Stimulated activated CD4-positive, alpha-beta T cell treated with anti-CD3 and anti-CD28 coated beads, Interleukin-2, amount 100 ng/mL, for 4 hours (primary cell): ENCODE results near the gene PRR7.

Source experiments
- DNase-seq: peaks from one replicate; pipeline ENCODE4 v3.0.0-alpha.2; 2020; ENCODE audit warnings: low read depth

The PRR7 gene

GRCh38 chr5:177423671-177424070 is 22.9 kb upstream of the PRR7 start:
- no peak for DNase-seq

- no peak for DNase-seq
Observed at GRCh38 chr5:177425196-177425800, 21.3 kb upstream of the PRR7 start.

GRCh38 chr5:177425801-177426565 is 20.6 kb upstream of the PRR7 start:
- DNase-seq = peak; percentile 100

DNA sequence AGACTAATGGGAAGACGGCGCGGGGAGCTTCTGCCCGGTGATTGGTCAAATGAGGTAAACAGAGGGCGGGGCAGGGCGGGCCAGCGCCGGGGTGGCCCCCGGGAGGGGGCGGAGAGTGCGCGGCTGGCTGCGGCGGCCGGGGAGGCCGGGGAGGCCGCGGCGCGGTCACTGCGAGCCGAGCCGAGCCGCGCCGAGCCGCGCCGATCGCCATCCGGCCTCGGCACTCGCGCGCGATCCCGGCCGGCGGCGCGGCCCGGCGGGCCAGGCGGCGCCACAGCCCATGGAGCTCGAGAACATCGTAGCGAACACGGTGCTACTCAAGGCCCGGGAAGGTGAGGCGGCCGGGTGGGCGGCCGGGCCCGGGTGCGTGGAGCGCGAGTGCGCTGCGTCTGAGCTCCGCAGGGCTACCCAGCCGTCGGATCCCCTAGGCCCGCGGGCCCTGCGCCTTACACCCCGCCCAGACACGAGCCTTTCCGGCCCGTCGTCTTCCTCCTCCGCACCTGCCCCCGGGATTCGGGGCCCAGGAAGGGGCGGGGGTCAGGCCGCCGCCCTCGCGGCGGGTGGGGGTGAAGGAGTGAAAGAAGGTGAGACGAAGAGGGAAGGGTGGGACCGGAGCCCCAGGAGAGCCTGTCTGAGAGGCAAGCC is 19.9 kb upstream of the PRR7 start, which contains the start of gene GRK6:
Gene GRK6 (plus strand): TSS at position 111 of the 645 bp plus-strand sequence. CDS start 170 bp downstream, at position 281.
- peak; percentile 59 for DNase-seq

- no peak for DNase-seq
Observed at GRCh38 chr5:177427211-177427822, 19.3 kb upstream of the PRR7 start.

- no peak for DNase-seq
Observed at GRCh38 chr5:177427919-177428573, 18.6 kb upstream of the PRR7 start.

DNA sequence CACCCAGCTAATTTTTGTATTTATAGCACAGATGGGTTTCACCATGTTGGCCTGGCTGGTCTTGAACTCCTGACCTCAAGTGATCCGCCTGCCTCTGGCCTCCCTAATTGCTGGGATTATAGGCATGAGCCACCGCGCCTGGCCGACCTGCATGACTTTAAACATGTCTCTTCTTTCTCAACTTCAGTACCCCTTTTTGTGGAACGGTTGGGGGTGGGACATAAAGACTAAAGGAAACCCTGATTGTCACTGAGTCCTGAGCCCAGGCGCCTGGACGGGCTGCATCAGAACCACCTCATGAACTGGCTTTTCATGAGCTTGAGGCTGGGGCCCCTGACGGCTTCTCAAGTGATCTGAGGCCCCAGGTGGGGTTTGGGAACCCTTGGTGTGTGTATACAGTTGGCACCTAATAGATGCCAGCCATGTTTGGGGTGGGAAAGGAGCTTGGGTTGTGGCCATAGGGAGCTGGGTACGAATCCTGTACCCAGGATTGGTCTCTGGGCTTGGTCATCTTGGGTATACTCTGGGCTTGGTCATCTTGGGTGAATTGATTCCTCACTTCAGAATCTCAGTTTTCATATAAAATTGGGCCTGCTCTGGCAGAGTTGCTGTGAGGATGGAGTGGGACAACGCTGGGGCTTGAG is 17.9 kb upstream of the PRR7 start:
- DNase-seq = no peak

DNA sequence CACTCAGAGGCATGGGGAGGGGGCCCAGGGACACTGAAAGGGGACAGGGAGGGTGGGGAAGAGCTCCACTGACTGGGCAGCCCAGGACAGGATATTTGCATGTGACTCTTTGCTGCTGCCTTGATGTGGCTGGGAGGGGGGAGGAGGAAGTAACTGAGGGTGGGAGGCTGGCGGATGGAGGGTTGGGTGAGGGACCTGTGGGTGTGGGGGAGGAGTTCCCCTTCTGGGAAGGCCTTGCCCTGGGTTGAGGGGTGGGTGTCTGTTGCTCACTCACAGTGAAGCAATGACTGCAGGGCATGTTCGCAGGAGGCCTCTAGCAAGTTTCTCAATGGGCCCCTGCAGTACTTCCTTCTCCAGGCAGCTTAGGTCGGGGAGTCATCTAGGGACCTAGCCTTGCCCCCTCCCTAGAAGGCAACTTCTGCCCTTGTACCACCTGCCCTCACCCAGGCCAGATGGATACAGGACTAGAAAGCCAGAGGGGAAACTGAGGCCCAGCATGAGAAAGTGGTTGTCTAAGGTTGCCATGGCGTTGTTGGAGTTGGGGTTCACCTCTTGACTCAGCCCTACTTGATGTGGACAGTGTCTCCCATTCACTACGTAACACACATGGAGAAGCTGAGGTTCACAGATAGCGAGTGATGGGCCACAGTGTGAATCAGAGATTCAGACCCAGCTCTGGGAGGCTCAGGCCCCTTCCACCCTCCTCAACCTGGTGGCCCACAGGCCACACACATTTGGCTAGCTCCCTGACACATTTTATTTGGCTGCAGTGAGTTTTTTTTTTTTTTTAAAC is 17.2 kb upstream of the PRR7 start:
- peak; percentile 90 for DNase-seq

DNA sequence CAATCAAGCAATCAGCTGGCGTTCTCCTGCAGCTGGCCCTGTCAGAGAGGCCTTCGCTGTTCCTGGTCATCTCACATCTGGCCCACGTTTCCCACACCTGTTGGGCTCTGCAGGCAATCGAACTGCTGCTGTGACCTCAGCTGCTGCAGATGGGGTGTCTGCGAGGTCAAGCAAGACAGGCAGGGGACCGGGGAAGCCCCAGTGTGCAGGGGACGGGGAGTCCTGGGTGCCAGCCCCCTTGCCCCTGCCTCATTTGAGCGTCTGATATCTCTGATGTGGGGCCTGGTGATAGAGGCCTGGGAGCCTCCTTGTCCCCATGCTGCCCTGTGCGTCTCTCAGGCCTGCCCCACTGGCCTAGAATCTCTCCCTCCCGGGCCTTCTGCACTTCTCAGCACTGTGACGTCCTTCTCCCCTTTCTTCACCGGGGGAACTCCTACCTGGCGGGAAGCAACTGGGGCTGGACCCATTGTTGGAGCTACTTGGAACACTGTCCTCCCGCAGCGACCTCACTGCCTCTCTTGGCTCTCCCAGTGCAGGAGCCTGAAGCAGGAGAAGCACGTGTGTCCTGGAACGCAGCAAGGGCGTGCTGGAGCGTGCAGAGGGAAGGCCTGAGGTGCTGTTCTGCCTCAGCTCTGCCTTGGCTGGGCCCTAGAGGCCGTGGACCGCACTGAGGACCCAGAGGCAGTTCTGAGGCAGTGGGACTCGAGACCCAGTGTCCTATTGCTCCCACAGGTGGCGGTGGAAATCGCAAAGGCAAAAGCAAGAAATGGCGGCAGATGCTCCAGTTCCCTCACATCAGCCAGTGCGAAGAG is 16.3 kb upstream of the PRR7 start:
- DNase-seq = no peak

GRCh38 chr5:177430972-177431316 is 15.7 kb upstream of the PRR7 start:
- no peak for DNase-seq

GRCh38 chr5:177431317-177432142 is 15.1 kb upstream of the PRR7 start:
- no peak for DNase-seq

DNA sequence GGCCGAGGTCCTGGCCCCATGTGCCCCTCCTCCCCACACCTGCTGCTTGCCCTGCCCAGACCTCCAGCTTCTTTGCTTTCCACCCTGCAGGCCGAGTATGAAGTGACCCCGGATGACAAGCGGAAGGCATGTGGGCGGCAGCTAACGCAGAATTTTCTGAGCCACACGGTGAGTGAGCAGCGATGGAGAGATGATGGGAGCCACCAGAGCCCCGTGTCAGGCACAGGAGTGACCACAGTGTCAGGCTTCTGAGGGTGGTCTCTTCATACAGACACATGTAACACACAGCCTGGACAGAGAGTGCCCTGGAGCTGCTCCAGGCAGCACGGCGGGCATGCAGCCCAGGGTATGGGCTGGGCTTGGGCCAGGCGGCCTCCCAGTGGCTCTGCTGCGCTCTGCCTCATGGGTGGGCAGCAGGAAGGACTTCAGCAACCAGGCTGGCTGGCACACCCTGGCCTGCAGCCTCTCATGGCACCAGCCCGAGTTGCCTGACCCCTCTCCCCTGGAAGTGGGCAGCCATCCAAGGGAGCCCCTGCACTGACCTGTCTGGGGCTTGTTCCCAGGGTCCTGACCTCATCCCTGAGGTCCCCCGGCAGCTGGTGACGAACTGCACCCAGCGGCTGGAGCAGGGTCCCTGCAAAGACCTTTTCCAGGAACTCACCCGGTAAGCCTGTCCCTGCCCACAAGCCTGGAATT is 14.3 kb upstream of the PRR7 start:
- DNase-seq = no peak

- DNase-seq = no peak
Observed at GRCh38 chr5:177432839-177433657, 13.6 kb upstream of the PRR7 start.

DNA sequence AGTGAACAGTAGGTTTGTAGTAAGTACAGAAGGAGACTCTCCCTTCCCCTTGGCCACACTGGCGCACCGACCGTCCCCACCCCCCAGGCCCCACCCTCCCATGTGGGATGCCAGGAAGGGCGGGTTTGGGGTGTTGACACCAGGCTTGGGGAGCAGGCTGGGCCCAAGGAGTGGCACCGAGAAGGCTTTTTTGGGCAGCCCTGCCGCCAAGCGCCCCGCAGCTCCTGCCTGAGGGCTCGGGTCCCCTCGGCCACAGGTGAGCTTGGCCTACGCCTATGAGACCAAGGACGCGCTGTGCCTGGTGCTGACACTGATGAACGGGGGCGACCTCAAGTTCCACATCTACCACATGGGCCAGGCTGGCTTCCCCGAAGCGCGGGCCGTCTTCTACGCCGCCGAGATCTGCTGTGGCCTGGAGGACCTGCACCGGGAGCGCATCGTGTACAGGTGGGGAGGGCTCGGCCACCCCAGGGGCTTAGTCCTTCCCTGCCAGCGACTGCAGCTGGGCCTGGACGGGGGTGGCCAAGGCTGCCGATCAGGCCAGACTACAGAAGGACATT is 12.9 kb upstream of the PRR7 start:
- no peak for DNase-seq

GRCh38 chr5:177434437-177434836 is 12.2 kb upstream of the PRR7 start:
- DNase-seq = peak; percentile 59

- DNase-seq = no peak
Observed at GRCh38 chr5:177434942-177435738, 11.5 kb upstream of the PRR7 start.
